Measurements from ENCODE around the gene CNKSR3.

The CNKSR3 gene

DNA sequence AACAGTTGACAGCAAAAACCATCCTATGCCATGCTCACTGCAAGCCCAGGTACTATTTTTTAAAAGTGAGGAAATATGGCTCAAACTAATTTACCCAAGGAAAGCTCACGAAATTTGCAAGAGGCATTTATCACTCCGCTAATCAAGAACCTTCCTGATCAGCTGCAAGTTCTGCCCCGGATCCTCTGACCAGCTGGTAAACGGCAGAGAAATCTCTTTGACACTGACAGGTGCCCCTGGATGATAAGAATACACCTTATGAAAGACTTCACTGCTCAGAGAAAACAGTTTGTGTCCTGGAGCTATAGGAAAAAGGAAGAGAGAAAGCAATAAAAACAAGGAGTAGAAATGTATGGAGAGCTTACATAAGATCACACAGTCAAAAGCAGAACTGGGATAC is 6.4 kb downstream of the CNKSR3 start:
- no peaks in the 10 kb centered on the region for H3K36me3 ChIP-seq (ENCODE audit: insufficient read depth, low read length)
- H3K9ac ChIP-seq (ENCODE audit: low read depth, low read length) = no peak overlapping the region
- H3K4me2 ChIP-seq (ENCODE audit: insufficient read depth, low read length) = no peak overlapping the region
- H4K20me1 ChIP-seq (ENCODE audit: insufficient read depth, low read length) = no peaks in the 10 kb centered on the region
- no peak overlapping the region for H2AFZ ChIP-seq (ENCODE audit: low read depth, low read length)
- no peak overlapping the region for H3K27ac ChIP-seq (ENCODE audit: low read length)
- H3K27me3 ChIP-seq (ENCODE audit: insufficient read depth, low read length, poor library complexity) = peaks cover 13% of the 10 kb centered on the region
- no peak overlapping the region for H3K4me3 ChIP-seq (ENCODE audit: low read depth in 1 of 2, low read length in 2 of 2)
- TF ChIP-seq, protein P1, sequence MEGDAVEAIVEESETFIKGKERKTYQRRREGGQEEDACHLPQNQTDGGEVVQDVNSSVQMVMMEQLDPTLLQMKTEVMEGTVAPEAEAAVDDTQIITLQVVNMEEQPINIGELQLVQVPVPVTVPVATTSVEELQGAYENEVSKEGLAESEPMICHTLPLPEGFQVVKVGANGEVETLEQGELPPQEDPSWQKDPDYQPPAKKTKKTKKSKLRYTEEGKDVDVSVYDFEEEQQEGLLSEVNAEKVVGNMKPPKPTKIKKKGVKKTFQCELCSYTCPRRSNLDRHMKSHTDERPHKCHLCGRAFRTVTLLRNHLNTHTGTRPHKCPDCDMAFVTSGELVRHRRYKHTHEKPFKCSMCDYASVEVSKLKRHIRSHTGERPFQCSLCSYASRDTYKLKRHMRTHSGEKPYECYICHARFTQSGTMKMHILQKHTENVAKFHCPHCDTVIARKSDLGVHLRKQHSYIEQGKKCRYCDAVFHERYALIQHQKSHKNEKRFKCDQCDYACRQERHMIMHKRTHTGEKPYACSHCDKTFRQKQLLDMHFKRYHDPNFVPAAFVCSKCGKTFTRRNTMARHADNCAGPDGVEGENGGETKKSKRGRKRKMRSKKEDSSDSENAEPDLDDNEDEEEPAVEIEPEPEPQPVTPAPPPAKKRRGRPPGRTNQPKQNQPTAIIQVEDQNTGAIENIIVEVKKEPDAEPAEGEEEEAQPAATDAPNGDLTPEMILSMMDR (IDR thresholded peaks at IDR 0.05; ENCODE audit: borderline replicate concordance, extremely low read depth, low read length, poor library complexity, severe bottlenecking) = no peak
- TF ChIP-seq EZH2 (IDR thresholded peaks at IDR 0.05; ENCODE audit: borderline replicate concordance, low read depth, low read length, severe bottlenecking) = no peak
- no peaks in the 10 kb centered on the region for H3K9me3 ChIP-seq (ENCODE audit: insufficient read depth, low read length, severe bottlenecking)
- H3K79me2 ChIP-seq (ENCODE audit: insufficient read depth, low read length) = no peaks in the 10 kb centered on the region
- no peak for ATAC-seq (ENCODE audit: insufficient read depth, low read depth)
- DNase-seq = no peak
- no peaks in the 10 kb centered on the region for H3K4me1 ChIP-seq (ENCODE audit: insufficient read depth, low read length)

DNA sequence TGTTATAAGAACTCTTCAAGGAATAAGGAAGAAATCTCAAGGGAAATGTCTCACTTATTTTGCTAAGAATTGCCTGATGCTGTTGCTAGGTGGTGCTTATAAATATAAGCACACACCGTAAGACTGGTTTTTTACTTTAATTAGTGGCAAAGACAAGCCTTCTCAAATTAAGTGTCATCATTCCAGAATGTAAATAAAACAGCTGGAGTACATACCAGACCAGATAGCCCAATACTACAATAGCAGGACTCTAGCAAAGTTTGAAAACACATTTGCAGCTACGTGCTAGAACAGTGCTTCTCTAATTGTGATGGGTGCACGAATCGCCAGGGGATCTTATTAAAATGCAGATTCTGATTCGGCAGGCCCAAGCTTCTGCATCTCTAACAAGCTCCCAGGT is 6.8 kb downstream of the CNKSR3 start:
- H3K9ac ChIP-seq (ENCODE audit: low read depth, low read length) = no peak overlapping the region
- no peaks in the 10 kb centered on the region for H3K4me1 ChIP-seq (ENCODE audit: insufficient read depth, low read length)
- H2AFZ ChIP-seq (ENCODE audit: low read depth, low read length) = no peak overlapping the region
- DNase-seq (no peak), ATAC-seq (ENCODE audit: insufficient read depth, low read depth) (no peak)
- H3K79me2 ChIP-seq (ENCODE audit: insufficient read depth, low read length) = no peaks in the 10 kb centered on the region
- no peaks in the 10 kb centered on the region for H3K9me3 ChIP-seq (ENCODE audit: insufficient read depth, low read length, severe bottlenecking)
- no peak for TF ChIP-seq EZH2 (IDR thresholded peaks at IDR 0.05; ENCODE audit: borderline replicate concordance, low read depth, low read length, severe bottlenecking)
- TF ChIP-seq, protein P1 (IDR thresholded peaks at IDR 0.05; ENCODE audit: borderline replicate concordance, extremely low read depth, low read length, poor library complexity, severe bottlenecking) = no peak
- peaks cover 10% of the 10 kb centered on the region for H3K27me3 ChIP-seq (ENCODE audit: insufficient read depth, low read length, poor library complexity)
- no peaks in the 10 kb centered on the region for H4K20me1 ChIP-seq (ENCODE audit: insufficient read depth, low read length)
- no peak overlapping the region for H3K27ac ChIP-seq (ENCODE audit: low read length)
- H3K36me3 ChIP-seq (ENCODE audit: insufficient read depth, low read length) = no peaks in the 10 kb centered on the region
- H3K4me3 ChIP-seq (ENCODE audit: low read depth in 1 of 2, low read length in 2 of 2) = no peak overlapping the region
- no peak overlapping the region for H3K4me2 ChIP-seq (ENCODE audit: insufficient read depth, low read length)

DNA sequence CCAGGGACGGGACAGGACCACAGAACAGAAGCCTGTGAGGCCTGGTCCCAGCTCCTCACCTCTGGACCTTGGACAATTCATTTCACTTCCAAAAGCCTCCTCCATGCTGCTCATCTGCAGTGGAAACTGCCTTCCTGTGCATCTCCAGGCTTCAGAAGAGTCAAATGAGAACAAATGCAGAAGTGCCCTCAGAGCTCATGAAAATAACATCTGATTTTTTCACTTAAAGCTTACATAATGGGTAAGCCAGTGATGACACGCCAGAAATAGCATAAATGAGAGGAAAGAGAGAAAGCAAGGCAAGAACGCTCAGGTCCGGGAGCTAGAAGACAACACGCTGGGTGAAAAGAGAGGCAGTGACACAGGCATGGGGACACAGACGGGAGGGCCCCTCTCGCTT is 7.9 kb downstream of the CNKSR3 start:
- H3K9ac ChIP-seq (ENCODE audit: low read depth, low read length) = no peak overlapping the region
- no peak overlapping the region for H3K4me2 ChIP-seq (ENCODE audit: insufficient read depth, low read length)
- H3K36me3 ChIP-seq (ENCODE audit: insufficient read depth, low read length) = no peaks in the 10 kb centered on the region
- ATAC-seq (ENCODE audit: insufficient read depth, low read depth) (no peak), DNase-seq (no peak)
- H3K27ac ChIP-seq (ENCODE audit: low read length) = no peak overlapping the region
- no peaks in the 10 kb centered on the region for H3K79me2 ChIP-seq (ENCODE audit: insufficient read depth, low read length)
- H2AFZ ChIP-seq (ENCODE audit: low read depth, low read length) = no peak overlapping the region
- TF ChIP-seq, protein P1 (IDR thresholded peaks at IDR 0.05; ENCODE audit: borderline replicate concordance, extremely low read depth, low read length, poor library complexity, severe bottlenecking) = no peak
- TF ChIP-seq EZH2 (IDR thresholded peaks at IDR 0.05; ENCODE audit: borderline replicate concordance, low read depth, low read length, severe bottlenecking) = no peak
- H3K27me3 ChIP-seq (ENCODE audit: insufficient read depth, low read length, poor library complexity) = peaks cover 5% of the 10 kb centered on the region
- no peaks in the 10 kb centered on the region for H4K20me1 ChIP-seq (ENCODE audit: insufficient read depth, low read length)
- no peak overlapping the region for H3K4me3 ChIP-seq (ENCODE audit: low read depth in 1 of 2, low read length in 2 of 2)
- no peaks in the 10 kb centered on the region for H3K9me3 ChIP-seq (ENCODE audit: insufficient read depth, low read length, severe bottlenecking)
- no peaks in the 10 kb centered on the region for H3K4me1 ChIP-seq (ENCODE audit: insufficient read depth, low read length)

DNA sequence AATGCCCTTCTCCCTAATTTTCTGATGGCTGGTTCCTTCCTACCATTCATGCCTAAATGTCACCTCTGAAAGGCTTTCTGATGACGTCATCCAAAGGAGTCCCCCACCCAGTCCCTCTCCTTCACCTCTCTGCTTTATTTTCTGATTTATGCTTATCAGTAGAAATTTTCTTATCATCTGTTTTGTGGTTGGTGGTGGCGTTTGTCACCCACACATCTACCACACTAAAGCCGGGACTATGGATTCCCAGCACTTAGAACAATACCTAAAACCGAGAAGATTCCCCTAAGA is 9.0 kb downstream of the CNKSR3 start:
- Histone ChIP-seq H3K79me2 (ENCODE audit: insufficient read depth, low read length) (no peaks in the 10 kb centered on the region), H3K27me3 (ENCODE audit: insufficient read depth, low read length, poor library complexity) (peaks cover 2% of the 10 kb centered on the region), H4K20me1 (ENCODE audit: insufficient read depth, low read length) (no peaks in the 10 kb centered on the region), H2AFZ (ENCODE audit: low read depth, low read length) (no peak overlapping the region), H3K36me3 (ENCODE audit: insufficient read depth, low read length) (no peaks in the 10 kb centered on the region), H3K27ac (ENCODE audit: low read length) (no peak overlapping the region), H3K4me3 (ENCODE audit: low read depth in 1 of 2, low read length in 2 of 2) (no peak overlapping the region), H3K9me3 (ENCODE audit: insufficient read depth, low read length, severe bottlenecking) (no peaks in the 10 kb centered on the region), H3K9ac (ENCODE audit: low read depth, low read length) (no peak overlapping the region), H3K4me1 (ENCODE audit: insufficient read depth, low read length) (no peaks in the 10 kb centered on the region), H3K4me2 (ENCODE audit: insufficient read depth, low read length) (no peak overlapping the region)
- ATAC-seq (ENCODE audit: insufficient read depth, low read depth) = no peak
- no peak for DNase-seq
- TF ChIP-seq, protein P1 (IDR thresholded peaks at IDR 0.05; ENCODE audit: borderline replicate concordance, extremely low read depth, low read length, poor library complexity, severe bottlenecking) = no peak
- no peak for TF ChIP-seq EZH2 (IDR thresholded peaks at IDR 0.05; ENCODE audit: borderline replicate concordance, low read depth, low read length, severe bottlenecking)

Data from DND-41 (cell line).